Measurements from ENCODE around the gene IL18R1. TPM values are rescaled to one million over a fixed set of nuclear protein-coding genes. Genes with fewer than 3 reads are reported as not detected.

The IL18R1 gene
- total and polyA plus RNA-seq, 2 donors (not counting 3 experiments of a cell fraction or from before 2014, with no cell fraction given), result 2.9 to 3.6 TPM

DNA sequence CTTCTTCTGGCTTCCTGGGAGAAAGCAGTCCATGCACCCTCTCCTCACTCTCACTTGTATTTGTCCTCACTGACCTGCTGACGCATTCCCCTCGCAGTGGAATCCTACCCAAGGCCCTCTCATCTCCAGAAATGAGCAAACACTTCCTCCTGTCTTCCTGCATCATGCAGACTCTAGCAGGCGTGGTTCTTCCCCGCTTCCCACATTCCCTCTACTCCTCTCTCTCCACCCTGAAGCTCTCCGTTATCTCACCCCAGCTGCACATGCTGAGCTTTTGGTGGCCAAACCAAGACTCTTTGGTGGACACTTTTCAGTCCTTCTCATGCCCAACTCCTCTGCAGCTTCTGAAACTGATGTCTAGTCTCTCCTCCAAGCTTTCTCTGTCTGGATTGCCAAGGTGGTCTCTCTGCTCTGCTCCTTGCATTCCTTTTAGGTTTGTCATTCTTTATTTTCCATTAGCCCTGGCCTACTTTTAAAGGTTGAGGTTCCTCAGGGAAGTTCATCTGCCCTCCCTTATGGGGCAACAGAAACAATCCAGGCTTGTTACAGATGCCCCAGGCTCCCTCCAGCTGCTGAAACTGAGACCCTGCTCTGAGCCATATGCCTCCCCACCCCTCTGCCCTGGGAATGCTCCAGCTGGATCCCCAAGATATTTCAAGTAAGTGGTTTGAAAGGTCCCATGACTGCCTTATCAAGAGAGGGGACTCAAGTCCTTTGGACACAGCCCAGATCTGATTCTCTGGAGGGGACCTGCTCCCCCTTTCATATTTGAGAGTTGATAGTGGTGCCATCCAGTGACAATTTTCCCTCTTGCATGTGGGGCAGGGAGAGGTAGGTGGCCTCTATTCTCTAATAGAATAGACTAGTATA is 66.5 kb downstream of the IL18R1 start:
- Histone ChIP-seq H2AFZ (ENCODE audit: low read depth, low read length) (no peak overlapping the region), H3K79me2 (ENCODE audit: control insufficient read depth, insufficient read depth, low read length) (no peaks in the 10 kb centered on the region), H3K4me3 (replicated peaks in 1 of 3; ENCODE audit: insufficient read depth in 1 of 3, low read depth in 1 of 3, low read length in 3 of 3) (no peak overlapping the region), H3K36me3 (ENCODE audit: control insufficient read depth in 2 of 2, extremely low read depth in 1 of 2, insufficient read depth in 2 of 2, low read length in 2 of 2) (no peaks in the 10 kb centered on the region), H4K20me1 (replicated peaks; ENCODE audit: control insufficient read depth, extremely low read depth, insufficient read depth, low read length) (no peaks in the 10 kb centered on the region), H3K27me3 (ENCODE audit: control insufficient read depth in 2 of 2, insufficient read depth in 2 of 2, low read length in 2 of 2) (peaks cover 2 to 11% of the 10 kb centered on the region in 2 experiments), H3K9me1 (replicated peaks; ENCODE audit: control insufficient read depth, extremely low read depth, insufficient read depth, low read length) (no peaks in the 10 kb centered on the region), H3K4me1 (ENCODE audit: control insufficient read depth, extremely low read depth, insufficient read depth, low read length) (no peaks in the 10 kb centered on the region), H3K9ac (replicated peaks; ENCODE audit: extremely low read depth, insufficient read depth, low read length) (no peak overlapping the region), H3K4me2 (ENCODE audit: insufficient read depth, low read length) (no peak overlapping the region), H3K27ac (ENCODE audit: insufficient read depth, low read depth, low read length) (no peak overlapping the region), H3K9me3 (replicated peaks; ENCODE audit: control insufficient read depth, insufficient read depth, low read length) (no peaks in the 10 kb centered on the region)
- POLR2A ChIA-PET, result no interaction called here
- TF ChIP-seq POLR2A (IDR thresholded peaks at IDR 0.05; ENCODE audit: low read depth, low read length), result no peak
- TF ChIP-seq, protein P1, sequence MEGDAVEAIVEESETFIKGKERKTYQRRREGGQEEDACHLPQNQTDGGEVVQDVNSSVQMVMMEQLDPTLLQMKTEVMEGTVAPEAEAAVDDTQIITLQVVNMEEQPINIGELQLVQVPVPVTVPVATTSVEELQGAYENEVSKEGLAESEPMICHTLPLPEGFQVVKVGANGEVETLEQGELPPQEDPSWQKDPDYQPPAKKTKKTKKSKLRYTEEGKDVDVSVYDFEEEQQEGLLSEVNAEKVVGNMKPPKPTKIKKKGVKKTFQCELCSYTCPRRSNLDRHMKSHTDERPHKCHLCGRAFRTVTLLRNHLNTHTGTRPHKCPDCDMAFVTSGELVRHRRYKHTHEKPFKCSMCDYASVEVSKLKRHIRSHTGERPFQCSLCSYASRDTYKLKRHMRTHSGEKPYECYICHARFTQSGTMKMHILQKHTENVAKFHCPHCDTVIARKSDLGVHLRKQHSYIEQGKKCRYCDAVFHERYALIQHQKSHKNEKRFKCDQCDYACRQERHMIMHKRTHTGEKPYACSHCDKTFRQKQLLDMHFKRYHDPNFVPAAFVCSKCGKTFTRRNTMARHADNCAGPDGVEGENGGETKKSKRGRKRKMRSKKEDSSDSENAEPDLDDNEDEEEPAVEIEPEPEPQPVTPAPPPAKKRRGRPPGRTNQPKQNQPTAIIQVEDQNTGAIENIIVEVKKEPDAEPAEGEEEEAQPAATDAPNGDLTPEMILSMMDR (IDR thresholded peaks at IDR 0.05; ENCODE audit: extremely low read depth in 1 of 2, insufficient read depth in 1 of 2, low read depth in 1 of 2, low read length in 2 of 2), result no peak
- TF ChIP-seq JUN (IDR thresholded peaks at IDR 0.05; ENCODE audit: borderline replicate concordance, insufficient read depth, insufficient read length, low read depth), result no peak
- no peak for TF ChIP-seq POLR2AphosphoS5 (IDR thresholded peaks at IDR 0.05; ENCODE audit: insufficient read depth, low read depth, low read length)
- no peak for TF ChIP-seq FOS (IDR thresholded peaks at IDR 0.05; ENCODE audit: borderline replicate concordance, insufficient read depth, low read length)
- no peak for TF ChIP-seq EZH2 (IDR thresholded peaks at IDR 0.05; ENCODE audit: borderline replicate concordance, low read depth, low read length, severe bottlenecking)
- no peak for TF ChIP-seq GATA2 (IDR thresholded peaks at IDR 0.05; ENCODE audit: insufficient read depth, insufficient read length, low read depth, low read length)
- TF ChIP-seq, protein P2, sequence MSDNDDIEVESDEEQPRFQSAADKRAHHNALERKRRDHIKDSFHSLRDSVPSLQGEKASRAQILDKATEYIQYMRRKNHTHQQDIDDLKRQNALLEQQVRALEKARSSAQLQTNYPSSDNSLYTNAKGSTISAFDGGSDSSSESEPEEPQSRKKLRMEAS (IDR thresholded peaks at IDR 0.05; ENCODE audit: insufficient read depth, insufficient read length), result no peak
- no peak for TF ChIP-seq MYC (IDR thresholded peaks at IDR 0.05; ENCODE audit: low read depth, low read length)
- intact Hi-C loops (cut with micrococcal nuclease) (no loop called here), dilution Hi-C loops (cut with MboI; ENCODE audit: extremely low pct_ligation_motif_present, low sequenced_read_pairs) (no loop called here)
- BruUV-seq (replicated peaks), result no TSS peak
- FAIRE-seq (no peak), DNase-seq (ENCODE audit: low read depth, low spot score) (no peak)
- CTCF ChIA-PET, result interaction anchor here (3.1 kb wide), 1 partner anchor 20 kb away, joined by 9 read pairs; no protein-coding TSS in a partner anchor

Data from endothelial cell of umbilical vein (primary cell).